K562 (cell line): ENCODE results near the gene TUBD1. TPM values are rescaled to one million over a fixed set of nuclear protein-coding genes. Genes with fewer than 3 reads are reported as not detected.
A peak's percentile ranks its signal among the peaks of the same experiment; 100 is the strongest.

ENCODE experiments used
- COPS2 ChIP-seq: fragments of 450-650 bp; conservative IDR thresholded peaks from 2 replicates; pipeline ENCODE4 v1.6.1; 2016; ENCODE audit warnings: mild to moderate bottlenecking, moderate library complexity
- E2F4 ChIP-seq: sonication (generic); formaldehyde crosslinking; IDR thresholded peaks from 2 replicates; pipeline ENCODE4 v1.8.0; 2022; ENCODE audit warnings: mild to moderate bottlenecking, low read depth, missing genetic modification reagents
- EHMT2 ChIP-seq: fragments of 450-650 bp; IDR thresholded peaks from 2 replicates; pipeline ENCODE4 v1.6.1; 2018; ENCODE audit warnings: antibody characterized with exemption
- ELF1 ChIP-seq: fragments of 200-800 bp; sonication (Bioruptor generic); IDR thresholded peaks from 2 replicates; pipeline ENCODE4 v1.6.1; 2016; ENCODE audit warnings: missing genetic modification characterization, missing compliant biosample characterization
- EZH2 ChIP-seq: IDR thresholded peaks from 2 replicates; pipeline ENCODE4 v1.6.1; 2012; ENCODE audit warnings: low read depth, mild to moderate bottlenecking, inconsistent platforms, low read length, borderline replicate concordance
- GABPB1 ChIP-seq: sonication (generic); formaldehyde crosslinking; IDR thresholded peaks from 2 replicates; pipeline ENCODE4 v1.8.0; 2022; ENCODE audit warnings: mild to moderate bottlenecking, missing genetic modification reagents
- HDAC3 ChIP-seq: fragments of 450-650 bp; IDR thresholded peaks from 2 replicates; pipeline ENCODE4 v1.6.1; 2018; ENCODE audit warnings: borderline replicate concordance, mild to moderate bottlenecking, moderate library complexity; ENCODE audit not compliant: partially characterized antibody
- HDAC8 ChIP-seq: fragments of 450-650 bp; IDR thresholded peaks from 2 replicates; pipeline ENCODE4 v1.6.1; 2016; ENCODE audit warnings: mild to moderate bottlenecking, missing genetic modification characterization, moderate library complexity, missing compliant biosample characterization
- HLTF ChIP-seq: fragments of 450-650 bp; IDR thresholded peaks from 2 replicates; pipeline ENCODE4 v1.6.1; 2016
- NFATC3 ChIP-seq: fragments of 450-650 bp; IDR thresholded peaks from 2 replicates; pipeline ENCODE4 v1.6.1; 2017; ENCODE audit warnings: mild to moderate bottlenecking
- NONO ChIP-seq, 2 experiments: fragments of 200-400 bp in 1 of 2; fragments of 450-650 bp in 1 of 2; formaldehyde crosslinking in 1 of 2; IDR thresholded peaks; 2 replicates each; pipeline ENCODE4 v1.6.1; 2017; ENCODE audit warnings: low read depth in 2 of 2, mild to moderate bottlenecking in 2 of 2, moderate library complexity in 2 of 2, low read length in 1 of 2
- OTX1 ChIP-seq: fragments of 450-650 bp; formaldehyde crosslinking; IDR thresholded peaks from 2 replicates; pipeline ENCODE4 v1.4.0; 2022; ENCODE audit warnings: mild to moderate bottlenecking
- POLR2AphosphoS2 ChIP-seq: IDR thresholded peaks from 2 replicates; pipeline ENCODE4 v1.6.1; 2012; ENCODE audit warnings: low read length, improper control_type of control experiment
- SLC30A9 ChIP-seq: fragments of 250-450 bp; sonication (Bioruptor Pico); IDR thresholded peaks from 2 replicates; pipeline ENCODE4 v1.8.0; 2022; ENCODE audit warnings: mild to moderate bottlenecking, moderate library complexity
- TEAD2 ChIP-seq: fragments of 450-650 bp; IDR thresholded peaks from 2 replicates; pipeline ENCODE4 v1.6.1; 2016; ENCODE audit warnings: missing genetic modification characterization, control low read depth, missing compliant biosample characterization
- TSHZ1 ChIP-seq: fragments of 250-450 bp; sonication (Bioruptor Pico); IDR thresholded peaks from 2 replicates; pipeline ENCODE4 v1.4.0; 2020; ENCODE audit warnings: mild to moderate bottlenecking, moderate library complexity
- ZNF174 ChIP-seq: fragments of 250-450 bp; sonication (Bioruptor Pico); IDR thresholded peaks from 2 replicates; pipeline ENCODE4 v1.4.0; 2020; ENCODE audit warnings: mild to moderate bottlenecking
- ZNF445 ChIP-seq: fragments of 250-450 bp; sonication (Bioruptor Pico); IDR thresholded peaks from 2 replicates; pipeline ENCODE4 v1.4.0; 2020; ENCODE audit warnings: low read depth, mild to moderate bottlenecking, moderate library complexity
- ZNF584 ChIP-seq: fragments of 200-800 bp; sonication (Bioruptor generic); IDR thresholded peaks from 2 replicates; pipeline ENCODE4 v1.6.1; 2016; ENCODE audit warnings: low read depth, mild to moderate bottlenecking, missing genetic modification characterization, missing compliant biosample characterization
- ZNF766 ChIP-seq: fragments of 200-800 bp; sonication (Bioruptor generic); conservative IDR thresholded peaks from 2 replicates; pipeline ENCODE4 v1.6.1; 2016; ENCODE audit warnings: missing genetic modification characterization, missing compliant biosample characterization
- polyA plus RNA-seq, 8 experiments: library from polyadenylated mRNA; depleted of rRNA in 4 of 8; stranded (reverse) in 5 of 8; unstranded in 3 of 8; fragments of >200 nt; fragmentation: Nextera tagmentation in 2 of 8; fragmentation: Illumina TruSeq in 1 of 8; extraction: Ambion mirVana in 2 of 8; extraction: Trizol in 1 of 8; gene quantifications; 2 replicates each; pipeline versions ENCODE4 v1.2.1 to v1.2.3, GENCODE V29; 2011 to 2014; ENCODE audit warnings: inconsistent platforms in 1 of 8, missing spikeins in 1 of 8
- total RNA-seq, 7 experiments: library from RNA; depleted of rRNA in 6 of 7; stranded (reverse); fragments of >200 nt in 6 of 7; fragmentation: Illumina TruSeq in 2 of 7; extraction: Trizol in 2 of 7; gene quantifications; 2 replicates each; pipeline versions ENCODE4 v1.2.1 to v1.2.3, GENCODE V29; 2011 to 2021; ENCODE audit warnings: low replicate concordance in 1 of 7
- TF ChIP-seq, protein P1 (sequence below): fragments of 450-650 bp; IDR thresholded peaks from 2 replicates; pipeline ENCODE4 v1.6.1; 2016; ENCODE audit warnings: missing biosample characterization, missing genetic modification characterization
- TF ChIP-seq, protein P2 (sequence below): fragments of 250-450 bp; sonication (Bioruptor Pico); IDR thresholded peaks from 2 replicates; pipeline ENCODE4 v1.5.0; 2020; ENCODE audit warnings: mild to moderate bottlenecking

The TUBD1 gene
- total and polyA plus RNA-seq, 9 of the 15 experiments (the other 6 are each of a cell fraction or from before 2014, with no cell fraction given): 10.8 to 35.3 (median 17.9) TPM

- no peak for TF ChIP-seq EHMT2
- TF ChIP-seq TEAD2: peak; percentile 78
- TF ChIP-seq NONO (IDR thresholded peaks at IDR 0.05; ENCODE audit: low read depth in 2 of 2, low read length in 1 of 2): 0 out of 4 replicates have a peak, but pooled peaks of 1 of the 2 experiments have one; percentile 44
- peak; percentile 82 for TF ChIP-seq ELF1 (tag)
- TF ChIP-seq ZNF766 (CRISPR knock-in tag): peak; percentile 87
- no peak for TF ChIP-seq SLC30A9
- peak; percentile 79 for TF ChIP-seq TSHZ1 (CRISPR knock-in tag)
- TF ChIP-seq ZNF445 (CRISPR knock-in tag): no peak
- TF ChIP-seq, protein P1, sequence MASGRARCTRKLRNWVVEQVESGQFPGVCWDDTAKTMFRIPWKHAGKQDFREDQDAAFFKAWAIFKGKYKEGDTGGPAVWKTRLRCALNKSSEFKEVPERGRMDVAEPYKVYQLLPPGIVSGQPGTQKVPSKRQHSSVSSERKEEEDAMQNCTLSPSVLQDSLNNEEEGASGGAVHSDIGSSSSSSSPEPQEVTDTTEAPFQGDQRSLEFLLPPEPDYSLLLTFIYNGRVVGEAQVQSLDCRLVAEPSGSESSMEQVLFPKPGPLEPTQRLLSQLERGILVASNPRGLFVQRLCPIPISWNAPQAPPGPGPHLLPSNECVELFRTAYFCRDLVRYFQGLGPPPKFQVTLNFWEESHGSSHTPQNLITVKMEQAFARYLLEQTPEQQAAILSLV (tag): no peak
- TF ChIP-seq NFATC3: no peak
- no peak for TF ChIP-seq COPS2
- 0 out of 2 replicates have a peak, but pooled peaks have one; percentile 22 for TF ChIP-seq GABPB1 (CRISPR knock-in tag)
- no peak for TF ChIP-seq HLTF
- no peak for TF ChIP-seq OTX1
- TF ChIP-seq HDAC3: peak; percentile 77
- peak; percentile 91 for TF ChIP-seq ZNF584 (CRISPR knock-in tag)
- peak; percentile 67; the same call in 1 of the 2 replicates for TF ChIP-seq HDAC8 (tag)
- TF ChIP-seq ZNF174: 0 out of 2 replicates have a peak, but pooled peaks have one; percentile 55
- TF ChIP-seq, protein P2, sequence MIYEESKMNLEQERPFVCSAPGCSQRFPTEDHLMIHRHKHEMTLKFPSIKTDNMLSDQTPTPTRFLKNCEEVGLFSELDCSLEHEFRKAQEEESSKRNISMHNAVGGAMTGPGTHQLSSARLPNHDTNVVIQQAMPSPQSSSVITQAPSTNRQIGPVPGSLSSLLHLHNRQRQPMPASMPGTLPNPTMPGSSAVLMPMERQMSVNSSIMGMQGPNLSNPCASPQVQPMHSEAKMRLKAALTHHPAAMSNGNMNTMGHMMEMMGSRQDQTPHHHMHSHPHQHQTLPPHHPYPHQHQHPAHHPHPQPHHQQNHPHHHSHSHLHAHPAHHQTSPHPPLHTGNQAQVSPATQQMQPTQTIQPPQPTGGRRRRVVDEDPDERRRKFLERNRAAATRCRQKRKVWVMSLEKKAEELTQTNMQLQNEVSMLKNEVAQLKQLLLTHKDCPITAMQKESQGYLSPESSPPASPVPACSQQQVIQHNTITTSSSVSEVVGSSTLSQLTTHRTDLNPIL (CRISPR knock-in tag): peak; percentile 82; the same call in 1 of the 2 replicates
- no peak for TF ChIP-seq EZH2
- peak; percentile 98 for TF ChIP-seq POLR2AphosphoS2
- no peak for TF ChIP-seq E2F4 (CRISPR knock-in tag)
These were observed 55.3 kb downstream of the TUBD1 start (continued) for GRCh38 chr17:59837308-59838051.
